ENCODE measurements around the gene INTU.

- TF ChIP-seq, protein P1, sequence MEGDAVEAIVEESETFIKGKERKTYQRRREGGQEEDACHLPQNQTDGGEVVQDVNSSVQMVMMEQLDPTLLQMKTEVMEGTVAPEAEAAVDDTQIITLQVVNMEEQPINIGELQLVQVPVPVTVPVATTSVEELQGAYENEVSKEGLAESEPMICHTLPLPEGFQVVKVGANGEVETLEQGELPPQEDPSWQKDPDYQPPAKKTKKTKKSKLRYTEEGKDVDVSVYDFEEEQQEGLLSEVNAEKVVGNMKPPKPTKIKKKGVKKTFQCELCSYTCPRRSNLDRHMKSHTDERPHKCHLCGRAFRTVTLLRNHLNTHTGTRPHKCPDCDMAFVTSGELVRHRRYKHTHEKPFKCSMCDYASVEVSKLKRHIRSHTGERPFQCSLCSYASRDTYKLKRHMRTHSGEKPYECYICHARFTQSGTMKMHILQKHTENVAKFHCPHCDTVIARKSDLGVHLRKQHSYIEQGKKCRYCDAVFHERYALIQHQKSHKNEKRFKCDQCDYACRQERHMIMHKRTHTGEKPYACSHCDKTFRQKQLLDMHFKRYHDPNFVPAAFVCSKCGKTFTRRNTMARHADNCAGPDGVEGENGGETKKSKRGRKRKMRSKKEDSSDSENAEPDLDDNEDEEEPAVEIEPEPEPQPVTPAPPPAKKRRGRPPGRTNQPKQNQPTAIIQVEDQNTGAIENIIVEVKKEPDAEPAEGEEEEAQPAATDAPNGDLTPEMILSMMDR (IDR thresholded peaks at IDR 0.05; ENCODE audit: insufficient read depth, low read length) = no peak
- TF ChIP-seq POLR2AphosphoS5 (IDR thresholded peaks at IDR 0.05; ENCODE audit: low read depth) = no peak
- TF ChIP-seq, protein P2, sequence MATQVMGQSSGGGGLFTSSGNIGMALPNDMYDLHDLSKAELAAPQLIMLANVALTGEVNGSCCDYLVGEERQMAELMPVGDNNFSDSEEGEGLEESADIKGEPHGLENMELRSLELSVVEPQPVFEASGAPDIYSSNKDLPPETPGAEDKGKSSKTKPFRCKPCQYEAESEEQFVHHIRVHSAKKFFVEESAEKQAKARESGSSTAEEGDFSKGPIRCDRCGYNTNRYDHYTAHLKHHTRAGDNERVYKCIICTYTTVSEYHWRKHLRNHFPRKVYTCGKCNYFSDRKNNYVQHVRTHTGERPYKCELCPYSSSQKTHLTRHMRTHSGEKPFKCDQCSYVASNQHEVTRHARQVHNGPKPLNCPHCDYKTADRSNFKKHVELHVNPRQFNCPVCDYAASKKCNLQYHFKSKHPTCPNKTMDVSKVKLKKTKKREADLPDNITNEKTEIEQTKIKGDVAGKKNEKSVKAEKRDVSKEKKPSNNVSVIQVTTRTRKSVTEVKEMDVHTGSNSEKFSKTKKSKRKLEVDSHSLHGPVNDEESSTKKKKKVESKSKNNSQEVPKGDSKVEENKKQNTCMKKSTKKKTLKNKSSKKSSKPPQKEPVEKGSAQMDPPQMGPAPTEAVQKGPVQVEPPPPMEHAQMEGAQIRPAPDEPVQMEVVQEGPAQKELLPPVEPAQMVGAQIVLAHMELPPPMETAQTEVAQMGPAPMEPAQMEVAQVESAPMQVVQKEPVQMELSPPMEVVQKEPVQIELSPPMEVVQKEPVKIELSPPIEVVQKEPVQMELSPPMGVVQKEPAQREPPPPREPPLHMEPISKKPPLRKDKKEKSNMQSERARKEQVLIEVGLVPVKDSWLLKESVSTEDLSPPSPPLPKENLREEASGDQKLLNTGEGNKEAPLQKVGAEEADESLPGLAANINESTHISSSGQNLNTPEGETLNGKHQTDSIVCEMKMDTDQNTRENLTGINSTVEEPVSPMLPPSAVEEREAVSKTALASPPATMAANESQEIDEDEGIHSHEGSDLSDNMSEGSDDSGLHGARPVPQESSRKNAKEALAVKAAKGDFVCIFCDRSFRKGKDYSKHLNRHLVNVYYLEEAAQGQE (IDR thresholded peaks at IDR 0.05; ENCODE audit: insufficient replicate concordance, low read depth) = no peak
Observed at GRCh38 chr4:127759893-127760292, 127.1 kb downstream of the INTU start.
